HG03196 (cell line): ENCODE data around the gene SLC35B2.
"Not testable (repeated sequence)": the region's sequence is repeated elsewhere in the genome, so short reads cannot be mapped to it uniquely, and the experiment has no call there.

Source experiments
- ATAC-seq: cut with Tn5 transposase; IDR thresholded peaks from one replicate; pipeline ENCODE4 v1.9.1; 2021; ENCODE audit not compliant: unreplicated experiment

SLC35B2 gene

GRCh38 chr6:44237021-44237812 lies 20.1 kb downstream of the SLC35B2 start:
- ATAC-seq = peak; percentile 69

GRCh38 chr6:44235891-44236516 lies 21.3 kb downstream of the SLC35B2 start:
- ATAC-seq = no peak

GRCh38 chr6:44235269-44235668 lies 22.1 kb downstream of the SLC35B2 start:
- no peak for ATAC-seq

GRCh38 chr6:44234101-44235025 lies 23.0 kb downstream of the SLC35B2 start:
- ATAC-seq = no peak

GRCh38 chr6:44233567-44234100 lies 23.7 kb downstream of the SLC35B2 start:
- ATAC-seq = no peak

GRCh38 chr6:44232676-44233566 lies 24.4 kb downstream of the SLC35B2 start:
- no peak for ATAC-seq

GRCh38 chr6:44231426-44231825 lies 25.9 kb downstream of the SLC35B2 start:
- ATAC-seq = not testable (repeated sequence)

- ATAC-seq = no peak
These were observed 27.2 kb downstream of the SLC35B2 start for GRCh38 chr6:44230034-44230675.

GRCh38 chr6:44229376-44230033 lies 27.8 kb downstream of the SLC35B2 start:
- no peak for ATAC-seq

- ATAC-seq = no peak
These were observed 28.5 kb downstream of the SLC35B2 start for GRCh38 chr6:44228836-44229235.

- ATAC-seq = no peak
These were observed 28.9 kb downstream of the SLC35B2 start for GRCh38 chr6:44228433-44228832.

GRCh38 chr6:44228031-44228430 lies 29.3 kb downstream of the SLC35B2 start:
- no peak for ATAC-seq

- ATAC-seq = no peak
These were observed 30.1 kb downstream of the SLC35B2 start for GRCh38 chr6:44227148-44227793.

GRCh38 chr6:44226368-44227147 lies 30.8 kb downstream of the SLC35B2 start:
- ATAC-seq = no peak

GRCh38 chr6:44225579-44226325 lies 31.6 kb downstream of the SLC35B2 start:
- no peak for ATAC-seq

GRCh38 chr6:44224965-44225305 lies 32.4 kb downstream of the SLC35B2 start:
- no peak for ATAC-seq
